Heart right ventricle (tissue), 16 donors: Measurements from ENCODE around the gene MTIF2. TPM values are rescaled to one million over a fixed set of nuclear protein-coding genes. Genes with fewer than 3 reads are reported as not detected.
"Not testable (repeated sequence)": the region's sequence is repeated elsewhere in the genome, so short reads cannot be mapped to it uniquely, and the experiment has no call there.

ENCODE experiments used
- ATAC-seq, 8 donors: fragments of 200-7000 bp; cut with Tn5 transposase; one replicate each; pipeline ENCODE4 v1.9.1; 2020; ENCODE audit warnings: mild to moderate bottlenecking in 8 of 8, moderate library complexity in 8 of 8, moderate number of reproducible peaks in 1 of 8
- DNase-seq, 2 donors: peaks; one replicate each; pipeline ENCODE4 v3.0.0-alpha.2; 2020
- H3K27ac ChIP-seq, 10 donors: fragments of 200-600 bp; sonication (generic) in 2 of 10; one replicate each; pipeline versions ENCODE4 v1.5.0 to v1.8.0; 2020 to 2022; ENCODE audit warnings: mild to moderate bottlenecking in 3 of 10
- H3K27me3 ChIP-seq, 7 donors: fragments of 200-600 bp; one replicate each; pipeline ENCODE4 v1.8.0; 2021 to 2022; ENCODE audit warnings: mild to moderate bottlenecking in 2 of 7
- H3K36me3 ChIP-seq, 9 donors: fragments of 200-600 bp; sonication (generic) in 1 of 9; one replicate each; pipeline versions ENCODE4 v1.5.0 to v1.8.0; 2020 to 2022; ENCODE audit warnings: mild to moderate bottlenecking in 2 of 9
- H3K4me1 ChIP-seq, 9 donors: fragments of 200-600 bp; sonication (generic) in 1 of 9; one replicate each; pipeline versions ENCODE4 v1.5.0 to v1.8.0; 2020 to 2022; ENCODE audit warnings: mild to moderate bottlenecking in 4 of 9
- H3K4me3 ChIP-seq, 10 donors: fragments of 200-600 bp; sonication (generic) in 2 of 10; one replicate each; pipeline versions ENCODE4 v1.5.0 to v1.8.0; 2020 to 2022; ENCODE audit warnings: mild to moderate bottlenecking in 7 of 10, moderate library complexity in 2 of 10
- H3K9me3 ChIP-seq, 11 donors: fragments of 200-600 bp in 10 of 11; sonication (generic) in 2 of 11; one replicate each; pipeline versions ENCODE4 v1.5.0 to v1.8.0; 2013 to 2022; ENCODE audit warnings: mild to moderate bottlenecking in 2 of 11, control low read depth in 1 of 11, moderate library complexity in 1 of 11
- CTCF ChIP-seq, 9 donors: fragments of 200-600 bp; sonication (generic) in 2 of 9; IDR thresholded peaks; one replicate each; pipeline versions ENCODE4 v1.5.0 to v1.8.0; 2021 to 2022; ENCODE audit warnings: antibody characterized with exemption in 9 of 9, mild to moderate bottlenecking in 5 of 9, moderate library complexity in 1 of 9
- WGBS, 2 donors: extraction: QIAGEN DNeasy Blood & Tissue Kit; methylation state at CpG; one replicate each; pipeline ENCODE4 v1.1.7; 2013; ENCODE audit warnings: inconsistent platforms in 1 of 2; 5-methylcytosine and 5-hydroxymethylcytosine counted together
- intact Hi-C, 10 donors: fragments of 100-400 bp; cut with DNase I; formaldehyde crosslinking; loops; one replicate each; pipeline versions ENCODE4 v1.11.1 to v1.14.2; 2022
- polyA plus RNA-seq, 2 donors: library from polyadenylated mRNA; stranded (reverse); fragments of 200-250 nt; gene quantifications; one replicate each; pipeline ENCODE4 v1.2.3, GENCODE V29; 2013
- total RNA-seq, 10 donors: library from RNA; stranded (reverse); fragmentation: NEBNext Ultra II Directional in 3 of 10; extraction: Animal tissue kit (Norgen Biotek cat#: 25700) in 3 of 10; gene quantifications; one replicate each; pipeline versions ENCODE4 v1.2.1 to v1.2.4, GENCODE V29; 2021 to 2023
- donor health status: Arrhythmogenic right ventricular cardiomyopathy.
- donor health status: ischemic (EF 13 %, LVEDD 7.1; RV severe dilation, severe dysfunction).
- donor health status: healthy with polysubstance abuse.
- donor health status: DM: no; HTN: yes; CAD: no.
- donor health status: DM: no; HTN: no; CAD: no.
- donor health status: ischemic (EF 25% LVEDD 6.9; RV normal size, moderate dysfunction).
- donor health status: ischemic (EF 25% LVEDD 5.7; RV mildly dilated, moderate dysfunction).
- donor health status: healthy.
- donor health status: DM: yes; HTN: yes; CAD: no.
- donor health status: Ischemic cardiomyopathy.
- donor health status: ischemic (EF 35%, LVEDD 5.7; RV mildly dilated, moderate dysfunction).
- donor health status: nonischemic (EF 11% LVEDD 7.7; RV severe dilation, severe dysfunction).
- donor health status: DM: yes; HTN: yes; CAD: no.
- donor health status: PGD.
- donor health status: ischemic (EF 29% LVEDD 5.4; RV normal size, mild dysfunction).
- donor health status: nonischemic (EF 23%, LVEDD 6.1; RV moderate dilation, normal function).

MTIF2 gene
- total and polyA plus RNA-seq, 12 donors: 26.2 to 59.3 (median 49.2) TPM

- no peak for TF ChIP-seq CTCF (IDR thresholded peaks at IDR 0.05)
- H3K27ac ChIP-seq: no peak overlapping the region
- H3K36me3 ChIP-seq: peaks cover 0 to 100% (median 40%) of the 10 kb centered on the region in 9 donors
- 92% methylated on average over 5 of the region's 5 CpGs for WGBS, 2 donors
- no peaks in the 10 kb centered on the region for H3K27me3 ChIP-seq
- no peaks in the 10 kb centered on the region for H3K9me3 ChIP-seq
- peaks cover 0 to 6% (median 0%) of the 10 kb centered on the region in 9 donors for H3K4me1 ChIP-seq
- ATAC-seq (no peak), DNase-seq (no peak)
- intact Hi-C loops: no loop called here
- H3K4me3 ChIP-seq: no peak overlapping the region
Measured at GRCh38 chr2:55245411-55245810, 23.6 kb downstream of the MTIF2 start.

GRCh38 chr2:55242617-55243016, 26.4 kb downstream of the MTIF2 start:
- TF ChIP-seq CTCF (IDR thresholded peaks at IDR 0.05): no peak
- intact Hi-C loops: no loop called here
- peak in 1 of 8 donors; percentile 61 for ATAC-seq

GRCh38 chr2:55241582-55241981, 27.4 kb downstream of the MTIF2 start:
- H3K27ac ChIP-seq, ATAC-seq, H3K4me1 ChIP-seq: not testable (repeated sequence)

More at GRCh38 chr2:55242617-55243016, 26.4 kb downstream of the MTIF2 start:
- no peaks in the 10 kb centered on the region for H3K27me3 ChIP-seq
- H3K9me3 ChIP-seq: no peaks in the 10 kb centered on the region
- WGBS, 2 donors: 48 to 70% methylated on average over 1 of the region's 1 CpG
- DNase-seq: no peak
- H3K4me1 ChIP-seq: peaks cover 0 to 6% (median 0%) of the 10 kb centered on the region in 9 donors
- peaks cover 0 to 100% (median 57%) of the 10 kb centered on the region in 9 donors for H3K36me3 ChIP-seq
- no peak overlapping the region for H3K4me3 ChIP-seq
- H3K27ac ChIP-seq: no peak overlapping the region

GRCh38 chr2:55239656-55240222, 29.3 kb downstream of the MTIF2 start:
- peaks cover 0 to 9% (median 0%) of the 10 kb centered on the region in 9 donors for H3K4me1 ChIP-seq
- no peak overlapping the region for H3K27ac ChIP-seq
- intact Hi-C loops: loop anchor here in 1 of 10 donors (10.0 kb wide), 1 partner anchor 375 kb away; the partner anchor contains the start of gene PPP4R3B
- H3K4me3 ChIP-seq: no peak overlapping the region
- H3K27me3 ChIP-seq: no peaks in the 10 kb centered on the region
- peaks cover 0 to 100% (median 72%) of the 10 kb centered on the region in 9 donors for H3K36me3 ChIP-seq
- no peak for TF ChIP-seq CTCF (IDR thresholded peaks at IDR 0.05)
- 74 to 75% methylated on average over 4 of the region's 4 CpGs for WGBS, 2 donors
- DNase-seq (no peak), ATAC-seq (no peak)
- no peaks in the 10 kb centered on the region for H3K9me3 ChIP-seq

More at GRCh38 chr2:55241582-55241981, 27.4 kb downstream of the MTIF2 start:
- DNase-seq, H3K27me3 ChIP-seq, H3K4me3 ChIP-seq, H3K9me3 ChIP-seq, intact Hi-C loops: not testable (repeated sequence)
- peaks cover 0 to 100% (median 58%) of the 10 kb centered on the region in 9 donors for H3K36me3 ChIP-seq
- WGBS, 2 donors: 90 to 94% methylated on average over 8 of the region's 8 CpGs

- Histone ChIP-seq H3K27ac (no peak overlapping the region), H3K9me3 (no peaks in the 10 kb centered on the region), H3K27me3 (no peaks in the 10 kb centered on the region), H3K4me1 (peaks cover 0 to 25% (median 15%) of the 10 kb centered on the region in 9 donors), H3K36me3 (peaks cover 0 to 88% (median 67%) of the 10 kb centered on the region in 9 donors), H3K4me3 (no peak overlapping the region)
- DNase-seq (no peak), ATAC-seq (no peak)
- intact Hi-C loops: loop anchor here in 1 of 10 donors (10.0 kb wide), 1 partner anchor 378 kb away; the partner anchor contains the start of gene PPP4R3B
- TF ChIP-seq CTCF (IDR thresholded peaks at IDR 0.05): no peak
- 83 to 88% methylated on average over 2 of the region's 2 CpGs for WGBS, 2 donors
Measured at GRCh38 chr2:55236992-55237543, 32.0 kb downstream of the MTIF2 start.
